ENCODE measurements around the gene AIFM1.

Gene AIFM1

DNA sequence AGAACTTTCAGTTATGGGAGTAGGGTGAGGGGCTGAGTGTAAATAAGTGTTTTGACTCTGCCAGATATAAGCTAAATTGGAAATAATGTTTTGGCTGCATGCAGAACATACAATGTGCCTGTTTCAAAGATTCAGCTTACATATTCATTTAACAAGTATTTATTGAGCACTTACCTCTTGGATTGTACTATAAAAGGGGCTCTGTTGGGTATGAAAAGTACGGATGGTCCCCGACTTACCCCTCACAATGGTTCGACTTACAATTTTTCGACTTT is 799 bp upstream of the AIFM1 start:
- Histone ChIP-seq H3K9me3 (ENCODE audit: control insufficient read depth, low read length) (no peaks in the 10 kb centered on the region), H3K4me3 (ENCODE audit: low read depth, low read length) (peak overlapping the region; percentile 75), H3K36me3 (ENCODE audit: control insufficient read depth, insufficient read depth, low read length) (no peaks in the 10 kb centered on the region), H3K27me3 (ENCODE audit: control insufficient read depth, insufficient read depth, low read length) (no peaks in the 10 kb centered on the region), H3K27ac (peak overlapping the region; percentile 85), H3K79me2 (no peaks in the 10 kb centered on the region), H3K4me2 (ENCODE audit: low read length) (peak overlapping the region; percentile 81), H2AFZ (peak overlapping the region; percentile 81), H3K9ac (no peak overlapping the region), H3K4me1 (peaks cover 5% of the 10 kb centered on the region)
- TF ChIP-seq, protein P1, sequence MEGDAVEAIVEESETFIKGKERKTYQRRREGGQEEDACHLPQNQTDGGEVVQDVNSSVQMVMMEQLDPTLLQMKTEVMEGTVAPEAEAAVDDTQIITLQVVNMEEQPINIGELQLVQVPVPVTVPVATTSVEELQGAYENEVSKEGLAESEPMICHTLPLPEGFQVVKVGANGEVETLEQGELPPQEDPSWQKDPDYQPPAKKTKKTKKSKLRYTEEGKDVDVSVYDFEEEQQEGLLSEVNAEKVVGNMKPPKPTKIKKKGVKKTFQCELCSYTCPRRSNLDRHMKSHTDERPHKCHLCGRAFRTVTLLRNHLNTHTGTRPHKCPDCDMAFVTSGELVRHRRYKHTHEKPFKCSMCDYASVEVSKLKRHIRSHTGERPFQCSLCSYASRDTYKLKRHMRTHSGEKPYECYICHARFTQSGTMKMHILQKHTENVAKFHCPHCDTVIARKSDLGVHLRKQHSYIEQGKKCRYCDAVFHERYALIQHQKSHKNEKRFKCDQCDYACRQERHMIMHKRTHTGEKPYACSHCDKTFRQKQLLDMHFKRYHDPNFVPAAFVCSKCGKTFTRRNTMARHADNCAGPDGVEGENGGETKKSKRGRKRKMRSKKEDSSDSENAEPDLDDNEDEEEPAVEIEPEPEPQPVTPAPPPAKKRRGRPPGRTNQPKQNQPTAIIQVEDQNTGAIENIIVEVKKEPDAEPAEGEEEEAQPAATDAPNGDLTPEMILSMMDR (IDR thresholded peaks at IDR 0.05) = no peak

DNA sequence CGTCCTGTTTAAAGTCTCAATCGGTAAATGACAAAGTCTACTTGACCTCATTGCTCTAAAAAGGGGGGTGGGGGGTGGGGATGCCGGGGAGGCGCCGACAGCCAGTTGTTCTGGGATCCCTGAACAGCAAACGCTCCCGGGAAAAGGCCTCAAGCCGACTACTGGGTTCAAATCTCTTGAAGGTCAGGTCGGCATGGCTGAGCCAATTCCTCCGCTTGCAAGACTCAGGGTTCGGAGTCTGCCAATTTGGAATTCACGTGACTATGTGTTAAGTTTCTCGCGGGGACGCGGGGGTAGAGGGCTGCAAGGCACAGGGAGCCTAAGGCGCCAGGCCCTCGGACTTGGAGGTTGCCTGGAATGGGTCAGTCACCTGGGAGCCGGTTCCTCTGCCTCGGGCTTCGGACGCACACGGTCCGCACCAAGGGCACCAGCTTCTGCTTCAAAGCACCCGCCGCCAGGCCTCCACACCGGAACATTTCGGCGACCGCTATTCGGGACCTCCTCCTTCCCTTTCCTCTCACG is 399 bp downstream of the AIFM1 start:
- Histone ChIP-seq H3K4me1 (peaks cover 5% of the 10 kb centered on the region), H3K4me2 (ENCODE audit: low read length) (peak overlapping the region; percentile 76), H3K4me3 (ENCODE audit: low read depth, low read length) (peak overlapping the region; percentile 75), H3K27me3 (ENCODE audit: control insufficient read depth, insufficient read depth, low read length) (no peaks in the 10 kb centered on the region), H3K79me2 (no peaks in the 10 kb centered on the region), H3K27ac (peak overlapping the region; percentile 85), H3K36me3 (ENCODE audit: control insufficient read depth, insufficient read depth, low read length) (no peaks in the 10 kb centered on the region), H2AFZ (peak overlapping the region; percentile 81), H3K9ac (no peak overlapping the region), H3K9me3 (ENCODE audit: control insufficient read depth, low read length) (no peaks in the 10 kb centered on the region)
- TF ChIP-seq, protein P1 (IDR thresholded peaks at IDR 0.05) = no peak

DNA sequence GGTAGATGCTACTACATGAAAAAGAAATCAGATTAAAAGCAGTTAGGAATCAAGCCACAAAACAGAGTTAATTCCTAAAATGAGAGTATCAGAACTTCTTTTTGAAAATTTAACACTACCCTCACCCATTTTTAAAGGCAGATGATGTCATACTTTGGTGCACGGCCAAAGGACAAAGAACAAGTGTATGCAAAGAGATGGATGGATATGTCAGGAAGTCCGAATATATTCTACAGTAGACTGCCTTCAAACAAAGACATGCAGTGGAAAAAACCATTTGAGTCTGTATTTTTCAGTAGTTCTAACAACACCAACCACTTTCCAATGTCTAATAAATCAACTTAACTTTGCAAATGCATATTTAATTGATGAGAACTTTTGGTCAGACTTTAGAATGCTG is 2.2 kb downstream of the AIFM1 start:
- Histone ChIP-seq H3K4me2 (ENCODE audit: low read length) (no peak overlapping the region), H3K4me3 (ENCODE audit: low read depth, low read length) (no peak overlapping the region), H2AFZ (no peak overlapping the region), H3K27me3 (ENCODE audit: control insufficient read depth, insufficient read depth, low read length) (no peaks in the 10 kb centered on the region), H3K79me2 (peaks cover 3% of the 10 kb centered on the region), H3K9me3 (ENCODE audit: control insufficient read depth, low read length) (no peaks in the 10 kb centered on the region), H3K27ac (no peak overlapping the region), H3K4me1 (peaks cover 5% of the 10 kb centered on the region), H3K36me3 (ENCODE audit: control insufficient read depth, insufficient read depth, low read length) (no peaks in the 10 kb centered on the region), H3K9ac (no peak overlapping the region)
- TF ChIP-seq, protein P1 (IDR thresholded peaks at IDR 0.05) = no peak

DNA sequence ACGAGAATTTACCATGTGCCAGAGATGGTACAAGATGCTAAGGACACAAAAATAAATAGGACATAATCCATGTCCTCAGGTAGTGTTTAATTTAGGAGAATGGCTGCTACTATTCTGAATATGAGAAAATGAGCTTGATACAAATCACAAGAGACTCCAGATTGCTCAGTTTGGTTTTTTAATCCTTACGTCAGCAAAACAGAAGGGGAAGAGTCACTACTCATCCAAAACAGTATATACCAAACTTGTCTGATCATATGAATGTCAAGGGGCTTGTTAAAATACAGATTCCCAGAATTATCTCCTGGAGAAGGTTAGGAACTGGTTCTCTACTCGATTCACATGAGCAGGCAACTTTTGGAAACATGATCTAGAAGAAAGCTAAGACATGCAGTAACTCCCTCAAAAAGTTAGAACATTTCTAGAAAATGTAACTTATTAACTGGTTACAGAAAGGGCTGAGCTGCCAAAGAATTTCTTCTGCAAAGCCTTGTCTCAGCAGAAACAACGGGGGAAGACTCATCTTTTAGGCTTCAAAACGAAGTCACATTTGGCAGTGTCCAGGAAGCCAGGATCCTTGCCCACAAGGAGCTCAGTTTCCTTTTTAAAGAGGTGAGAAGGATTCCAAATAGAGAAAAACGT is 3.4 kb downstream of the AIFM1 start:
- H3K4me3 ChIP-seq (ENCODE audit: low read depth, low read length) = no peak overlapping the region
- TF ChIP-seq, protein P1 (IDR thresholded peaks at IDR 0.05) = no peak
- H3K36me3 ChIP-seq (ENCODE audit: control insufficient read depth, insufficient read depth, low read length) = no peaks in the 10 kb centered on the region
- no peaks in the 10 kb centered on the region for H3K27me3 ChIP-seq (ENCODE audit: control insufficient read depth, insufficient read depth, low read length)
- peaks cover 3% of the 10 kb centered on the region for H3K79me2 ChIP-seq
- peaks cover 5% of the 10 kb centered on the region for H3K4me1 ChIP-seq
- no peak overlapping the region for H3K4me2 ChIP-seq (ENCODE audit: low read length)
- no peaks in the 10 kb centered on the region for H3K9me3 ChIP-seq (ENCODE audit: control insufficient read depth, low read length)
- no peak overlapping the region for H3K9ac ChIP-seq
- no peak overlapping the region for H3K27ac ChIP-seq
- H2AFZ ChIP-seq = no peak overlapping the region

DNA sequence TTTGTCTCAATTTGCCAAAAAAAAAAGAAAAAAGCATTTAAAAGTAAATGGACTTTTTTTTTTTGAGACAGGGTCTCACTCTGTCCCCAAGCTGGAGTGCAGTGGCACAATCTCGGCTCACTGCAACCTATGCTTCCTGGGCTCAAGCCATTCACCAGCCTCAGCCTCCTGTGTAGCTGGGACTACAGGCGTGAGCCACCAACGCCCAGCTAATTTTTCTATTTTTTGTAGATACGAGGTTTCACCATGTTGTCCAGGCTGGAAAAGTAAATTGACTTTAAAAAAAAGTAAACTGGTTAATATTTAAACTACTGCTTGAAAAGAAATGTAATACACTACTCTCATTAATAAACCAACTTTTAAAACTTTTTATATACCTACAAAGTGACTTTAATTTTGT is 5.9 kb downstream of the AIFM1 start:
- no peaks in the 10 kb centered on the region for H3K27me3 ChIP-seq (ENCODE audit: control insufficient read depth, insufficient read depth, low read length)
- H3K27ac ChIP-seq = no peak overlapping the region
- peaks cover 3% of the 10 kb centered on the region for H3K79me2 ChIP-seq
- H3K9me3 ChIP-seq (ENCODE audit: control insufficient read depth, low read length) = no peaks in the 10 kb centered on the region
- no peak overlapping the region for H3K4me2 ChIP-seq (ENCODE audit: low read length)
- TF ChIP-seq, protein P1 (IDR thresholded peaks at IDR 0.05) = no peak
- H3K4me1 ChIP-seq = peaks cover 2% of the 10 kb centered on the region
- no peak overlapping the region for H3K4me3 ChIP-seq (ENCODE audit: low read depth, low read length)
- no peaks in the 10 kb centered on the region for H3K36me3 ChIP-seq (ENCODE audit: control insufficient read depth, insufficient read depth, low read length)
- H3K9ac ChIP-seq = no peak overlapping the region
- no peak overlapping the region for H2AFZ ChIP-seq
